BE2C (cell line): ENCODE results near the gene FAM169A.
"Not testable (repeated sequence)": the region's sequence is repeated elsewhere in the genome, so short reads cannot be mapped to it uniquely, and the experiment has no call there.

ENCODE experiments used
- DNase-seq: peaks from one replicate; pipeline ENCODE4 v3.0.0-alpha.2; 2020
- H3K27me3 ChIP-seq: fragments of 250-450 bp; sonication (Bioruptor Pico); 2 replicates; pipeline ENCODE4 v1.5.1; 2020; ENCODE audit warnings: mild to moderate bottlenecking
- H3K36me3 ChIP-seq: fragments of 250-450 bp; sonication (Bioruptor Pico); 2 replicates; pipeline ENCODE4 v1.5.1; 2020; ENCODE audit warnings: mild to moderate bottlenecking
- H3K4me1 ChIP-seq: fragments of 250-450 bp; sonication (Bioruptor Pico); 2 replicates; pipeline ENCODE4 v1.5.1; 2020
- H3K4me3 ChIP-seq: 2 replicates; pipeline ENCODE4 v1.5.1; 2011; ENCODE audit warnings: low read depth, low read length
- H3K9me3 ChIP-seq: fragments of 250-450 bp; sonication (Bioruptor Pico); 2 replicates; pipeline ENCODE4 v1.5.1; 2020
- CTCF ChIP-seq: IDR thresholded peaks from 2 replicates; pipeline ENCODE4 v1.5.1; 2012; ENCODE audit warnings: mild to moderate bottlenecking, low read depth, low read length

FAM169A gene

GRCh38 chr5:74865256-74865803 lies 857 bp downstream of the FAM169A start:
- no peak for DNase-seq
- Histone ChIP-seq H3K4me1 (no peaks in the 10 kb centered on the region), H3K9me3 (no peaks in the 10 kb centered on the region), H3K27me3 (peaks cover 54% of the 10 kb centered on the region), H3K36me3 (no peaks in the 10 kb centered on the region), H3K4me3 (peak overlapping the region; percentile 56)
- TF ChIP-seq CTCF, result no peak

GRCh38 chr5:74864823-74865222 lies 1.4 kb downstream of the FAM169A start:
- peaks cover 54% of the 10 kb centered on the region for H3K27me3 ChIP-seq
- no peak for DNase-seq
- H3K9me3 ChIP-seq, result no peaks in the 10 kb centered on the region
- no peaks in the 10 kb centered on the region for H3K4me1 ChIP-seq
- H3K4me3 ChIP-seq, result no peak overlapping the region
- H3K36me3 ChIP-seq, result no peaks in the 10 kb centered on the region
- no peak for TF ChIP-seq CTCF

- Histone ChIP-seq H3K9me3 (no peaks in the 10 kb centered on the region), H3K27me3 (peaks cover 54% of the 10 kb centered on the region), H3K36me3 (no peaks in the 10 kb centered on the region), H3K4me3 (no peak overlapping the region), H3K4me1 (no peaks in the 10 kb centered on the region)
- DNase-seq, result no peak
- no peak for TF ChIP-seq CTCF
These were observed 2.5 kb downstream of the FAM169A start for GRCh38 chr5:74863726-74864125.

- Histone ChIP-seq H3K4me3 (no peak overlapping the region), H3K36me3 (no peaks in the 10 kb centered on the region), H3K4me1 (no peaks in the 10 kb centered on the region), H3K9me3 (no peaks in the 10 kb centered on the region), H3K27me3 (peaks cover 56% of the 10 kb centered on the region)
- no peak for TF ChIP-seq CTCF
- DNase-seq, result no peak
These were observed 4.0 kb downstream of the FAM169A start for GRCh38 chr5:74862221-74862620.

- H3K9me3 ChIP-seq, H3K36me3 ChIP-seq, H3K27me3 ChIP-seq, H3K4me3 ChIP-seq, DNase-seq, H3K4me1 ChIP-seq: not testable (repeated sequence)
These were observed 9.2 kb downstream of the FAM169A start for GRCh38 chr5:74856975-74857374.

- DNase-seq, result no peak
- Histone ChIP-seq H3K36me3 (no peaks in the 10 kb centered on the region), H3K27me3 (no peaks in the 10 kb centered on the region; the same call in 1 of the 2 replicates), H3K9me3 (no peaks in the 10 kb centered on the region; the same call in 1 of the 2 replicates), H3K4me1 (no peaks in the 10 kb centered on the region), H3K4me3 (no peak overlapping the region)
- TF ChIP-seq CTCF, result no peak
These were observed 12.9 kb downstream of the FAM169A start for GRCh38 chr5:74853256-74853655.
